RPMI8226 (cell line): ENCODE data around the gene CITED4.

ENCODE experiments used
- DNase-seq: peaks from one replicate; pipeline ENCODE4 v3.0.0-alpha.2; 2015

The CITED4 gene

GRCh38 chr1:40884055-40884795 lies 22.1 kb upstream of the CITED4 start:
- DNase-seq, result no peak

GRCh38 chr1:40880813-40881549 lies 18.8 kb upstream of the CITED4 start:
- no peak for DNase-seq

GRCh38 chr1:40879482-40880175 lies 17.5 kb upstream of the CITED4 start:
- no peak for DNase-seq

GRCh38 chr1:40878906-40879305 lies 16.7 kb upstream of the CITED4 start:
- DNase-seq, result no peak

- no peak for DNase-seq
These were observed 15.5 kb upstream of the CITED4 start for GRCh38 chr1:40877698-40878097.

GRCh38 chr1:40876891-40877290 lies 14.7 kb upstream of the CITED4 start:
- DNase-seq, result no peak

- no peak for DNase-seq
These were observed 14.2 kb upstream of the CITED4 start for GRCh38 chr1:40876436-40876761.

- no peak for DNase-seq
These were observed 11.8 kb upstream of the CITED4 start for GRCh38 chr1:40873863-40874472.

- DNase-seq, result no peak
These were observed 10.1 kb upstream of the CITED4 start for GRCh38 chr1:40872276-40872675.

GRCh38 chr1:40870135-40870728 lies 8.1 kb upstream of the CITED4 start:
- no peak for DNase-seq

GRCh38 chr1:40868051-40868723 lies 6.0 kb upstream of the CITED4 start:
- no peak for DNase-seq

GRCh38 chr1:40861224-40862003 lies 749 bp downstream of the CITED4 start:
- no peak for DNase-seq

- DNase-seq, result no peak
These were observed 1.4 kb downstream of the CITED4 start for GRCh38 chr1:40860706-40861223.

GRCh38 chr1:40858856-40859416 lies 3.2 kb downstream of the CITED4 start:
- no peak for DNase-seq

- DNase-seq, result no peak
These were observed 4.4 kb downstream of the CITED4 start for GRCh38 chr1:40857737-40858136.

GRCh38 chr1:40856656-40857302 lies 5.4 kb downstream of the CITED4 start:
- DNase-seq, result no peak

GRCh38 chr1:40856116-40856515 lies 6.0 kb downstream of the CITED4 start:
- DNase-seq, result no peak

GRCh38 chr1:40855513-40855912 lies 6.7 kb downstream of the CITED4 start:
- DNase-seq, result no peak

GRCh38 chr1:40853885-40854170 lies 8.3 kb downstream of the CITED4 start:
- DNase-seq, result no peak

- no peak for DNase-seq
These were observed 8.9 kb downstream of the CITED4 start for GRCh38 chr1:40853113-40853884.
